AG09319 (cell line): Measurements from ENCODE around the gene NPIPA1.
"Not testable (repeated sequence)": the region's sequence is repeated elsewhere in the genome, so short reads cannot be mapped to it uniquely, and the experiment has no call there.

Experiments
- DNase-seq: peaks from one replicate; pipeline ENCODE4 v3.0.0-alpha.2; 2010; ENCODE audit warnings: low read depth; ENCODE audit errors: extremely low read depth

NPIPA1 gene

GRCh38 chr16:14937143-14937542, at the start of gene NPIPA1:
Gene NPIPA1, plus strand, starts transcription at chr16:14937443. Its CDS starts 0 bp downstream, at chr16:14937443.
- not testable (repeated sequence) for DNase-seq

- DNase-seq, result not testable (repeated sequence)
These were observed 45.1 kb upstream of the NPIPA1 start for GRCh38 chr16:14892111-14892510.

GRCh38 chr16:14895382-14895781, 41.9 kb upstream of the NPIPA1 start:
- not testable (repeated sequence) for DNase-seq

GRCh38 chr16:14896023-14896422, 41.2 kb upstream of the NPIPA1 start:
- not testable (repeated sequence) for DNase-seq

DNA sequence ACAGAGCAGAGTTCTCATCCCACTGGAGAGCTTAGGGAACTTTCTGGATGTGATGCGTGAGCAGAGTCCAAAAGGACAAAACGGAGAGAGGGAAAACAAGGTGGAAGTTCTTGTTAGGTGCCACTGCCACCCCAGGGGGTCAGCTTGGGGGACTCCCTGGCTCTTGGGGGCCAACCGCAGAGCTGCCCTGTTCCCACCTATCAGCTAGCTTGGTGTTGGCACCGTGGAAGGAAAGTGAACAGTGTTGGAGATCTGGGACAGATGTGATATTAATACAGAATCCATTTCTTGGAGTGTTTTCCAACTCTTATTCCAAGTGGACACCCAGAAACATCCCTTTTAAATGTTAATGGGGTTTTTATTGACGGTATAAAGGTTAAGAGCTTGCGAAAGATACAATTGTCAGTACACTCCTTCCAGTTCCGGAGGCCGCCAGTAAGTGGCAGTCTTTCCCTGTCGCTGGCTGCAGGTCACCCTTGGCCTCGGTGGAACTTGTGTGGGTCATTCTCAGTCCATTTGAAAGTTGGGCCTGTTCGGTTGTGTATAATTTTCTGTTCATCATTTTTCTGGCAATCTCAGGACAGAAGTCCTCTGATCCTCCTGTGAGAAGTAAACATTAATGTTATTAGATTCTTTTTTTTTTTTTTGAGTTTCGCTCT, 40.1 kb upstream of the NPIPA1 start:
- DNase-seq, result not testable (repeated sequence)

- not testable (repeated sequence) for DNase-seq
These were observed 39.1 kb upstream of the NPIPA1 start for GRCh38 chr16:14898162-14898561.

GRCh38 chr16:14903191-14903957, 33.9 kb upstream of the NPIPA1 start:
- not testable (repeated sequence) for DNase-seq

GRCh38 chr16:14909744-14910143, 27.5 kb upstream of the NPIPA1 start:
- not testable (repeated sequence) for DNase-seq

DNA sequence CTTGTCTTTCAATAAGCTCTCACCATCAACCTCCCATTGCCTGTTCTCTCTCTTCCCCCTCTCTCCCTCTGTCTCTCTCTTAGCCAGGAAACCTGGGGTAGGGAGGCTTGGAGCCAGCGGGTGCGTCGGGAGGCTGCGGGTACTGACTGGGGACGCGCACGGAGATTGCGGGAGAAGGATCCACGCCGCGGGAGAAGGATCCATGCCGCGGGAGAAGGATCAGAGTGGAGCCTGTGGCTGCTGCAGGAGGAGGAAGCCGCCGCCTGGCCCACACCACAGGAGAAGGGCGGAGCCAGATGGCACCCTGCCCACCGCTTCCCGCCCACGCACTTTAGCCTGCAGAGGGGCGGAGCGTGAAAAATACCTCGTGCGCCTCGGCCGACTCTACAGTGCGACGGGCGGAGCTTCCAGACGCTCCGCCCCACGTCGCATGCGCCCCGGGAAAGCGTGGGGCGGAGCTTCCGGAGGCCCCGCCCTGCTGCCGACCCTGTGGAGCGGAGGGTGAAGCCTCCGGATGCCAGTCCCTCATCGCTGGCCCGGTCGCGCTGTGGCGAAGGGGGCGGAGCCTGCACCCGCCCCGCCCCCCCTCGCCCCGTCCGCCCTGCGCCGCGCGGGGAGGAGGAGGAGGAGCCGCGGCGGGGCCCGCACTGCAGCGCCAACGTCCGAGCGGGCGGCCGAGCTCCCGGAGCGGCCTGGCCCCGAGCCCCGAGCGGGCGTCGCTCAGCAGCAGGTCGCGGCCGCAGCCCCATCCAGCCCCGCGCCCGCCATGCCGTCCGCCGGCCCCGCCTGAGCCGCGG, 26.2 kb upstream of the NPIPA1 start:
- not testable (repeated sequence) for DNase-seq

DNA sequence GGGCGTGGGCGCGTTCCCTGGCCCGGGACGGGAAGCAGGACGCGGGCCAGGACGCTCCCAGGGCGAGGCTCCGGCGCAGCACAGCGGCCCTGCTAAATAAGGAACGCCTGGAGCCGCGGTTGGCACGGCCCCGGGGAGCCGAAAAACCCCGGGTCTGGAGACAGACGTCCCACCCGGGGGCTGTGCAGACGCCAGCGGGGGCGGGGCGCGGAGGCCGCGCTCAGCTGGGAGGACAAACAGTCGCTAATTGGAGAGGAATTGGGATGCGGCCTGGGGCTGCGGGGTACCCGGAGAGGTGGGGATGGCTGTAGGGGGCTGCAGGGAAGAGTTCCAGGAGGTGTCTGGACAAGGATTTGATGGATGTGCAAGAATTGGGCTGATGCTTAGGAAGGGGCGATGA, 25.3 kb upstream of the NPIPA1 start:
- not testable (repeated sequence) for DNase-seq

- not testable (repeated sequence) for DNase-seq
These were observed 24.7 kb upstream of the NPIPA1 start for GRCh38 chr16:14912588-14912987.

DNA sequence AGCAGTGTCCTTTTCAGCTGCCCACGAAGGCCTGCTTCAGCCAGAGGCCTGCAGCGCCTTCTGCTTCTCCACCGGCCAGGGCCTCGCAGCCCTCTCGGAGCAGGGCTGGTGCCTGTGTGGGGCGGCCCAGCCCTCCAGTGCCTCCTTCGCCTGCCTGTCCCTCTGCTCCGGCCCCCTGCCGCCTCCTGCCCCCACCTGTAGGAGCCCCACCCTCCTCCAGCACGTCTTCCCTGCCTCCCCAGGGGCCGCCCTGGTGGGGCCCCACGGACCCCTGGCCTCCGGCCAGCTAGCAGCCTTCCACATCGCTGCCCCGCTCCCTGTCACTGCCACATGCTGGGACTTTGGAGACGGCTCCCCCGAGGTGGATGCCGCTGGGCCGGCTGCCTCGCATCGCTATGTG, 18.7 kb upstream of the NPIPA1 start:
- DNase-seq, result not testable (repeated sequence)

GRCh38 chr16:14919837-14920600, 17.2 kb upstream of the NPIPA1 start:
- DNase-seq, result not testable (repeated sequence)

DNA sequence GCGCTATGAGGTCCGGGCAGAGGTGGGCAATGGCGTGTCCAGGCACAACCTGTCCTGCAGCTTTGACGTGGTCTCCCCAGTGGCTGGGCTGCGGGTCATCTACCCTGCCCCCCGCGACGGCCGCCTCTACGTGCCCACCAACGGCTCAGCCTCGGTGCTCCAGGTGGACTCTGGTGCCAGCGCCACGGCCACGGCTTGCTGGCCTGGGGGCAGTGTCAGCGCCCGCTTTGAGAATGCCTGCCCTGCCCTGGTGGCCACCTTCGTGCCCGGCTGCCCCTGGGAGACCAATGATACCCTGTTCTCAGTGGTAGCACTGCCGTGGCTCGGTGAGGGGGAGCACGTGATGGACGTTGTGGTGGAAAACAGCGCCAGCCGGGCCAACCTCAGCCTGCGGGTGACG, 15.0 kb upstream of the NPIPA1 start:
- not testable (repeated sequence) for DNase-seq

DNA sequence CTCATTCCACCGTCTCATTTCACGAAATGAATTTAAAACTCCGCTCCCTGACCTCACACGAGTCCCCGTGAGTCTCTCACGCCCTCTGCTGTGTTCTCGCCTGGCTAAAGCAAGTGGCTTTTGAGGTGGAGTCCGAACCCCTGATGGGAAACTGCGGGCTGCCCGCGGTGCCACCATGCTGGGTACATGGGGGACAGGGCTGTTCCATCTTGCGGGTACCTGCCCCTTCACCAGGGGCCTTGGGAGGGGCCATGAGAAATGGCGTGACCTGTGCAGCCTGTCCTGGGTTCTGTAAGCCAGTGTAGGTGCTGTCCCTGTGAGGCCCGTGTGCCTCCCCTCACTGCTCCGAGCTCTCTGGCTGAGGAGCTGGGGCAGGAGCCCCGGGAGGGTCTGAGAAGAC, 14.3 kb upstream of the NPIPA1 start:
- DNase-seq, result not testable (repeated sequence)

- not testable (repeated sequence) for DNase-seq
These were observed 13.7 kb upstream of the NPIPA1 start for GRCh38 chr16:14923394-14924088.

GRCh38 chr16:14924359-14924758, 12.9 kb upstream of the NPIPA1 start:
- DNase-seq, result not testable (repeated sequence)

DNA sequence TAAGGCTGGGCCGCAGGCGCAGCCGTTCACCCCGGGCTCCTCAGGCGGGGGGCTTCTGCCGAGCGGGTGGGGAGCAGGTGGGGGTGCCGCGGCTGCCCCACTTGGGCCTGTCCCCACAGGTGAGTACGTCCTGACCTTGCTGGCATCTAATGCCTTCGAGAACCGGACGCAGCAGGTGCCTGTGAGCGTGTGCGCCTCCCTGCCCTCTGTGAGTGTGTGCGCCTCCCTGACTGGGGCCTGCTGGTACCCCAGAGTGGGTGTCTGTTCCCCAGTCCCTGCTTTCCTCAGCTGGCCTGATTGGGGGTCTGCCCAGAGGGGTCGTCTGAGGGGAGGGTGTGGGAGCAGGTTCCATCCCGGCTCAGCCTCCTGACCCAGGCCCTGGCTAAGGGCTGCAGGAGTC, 12.3 kb upstream of the NPIPA1 start:
- DNase-seq, result not testable (repeated sequence)

- not testable (repeated sequence) for DNase-seq
These were observed 9.1 kb upstream of the NPIPA1 start for GRCh38 chr16:14928064-14928714.

DNA sequence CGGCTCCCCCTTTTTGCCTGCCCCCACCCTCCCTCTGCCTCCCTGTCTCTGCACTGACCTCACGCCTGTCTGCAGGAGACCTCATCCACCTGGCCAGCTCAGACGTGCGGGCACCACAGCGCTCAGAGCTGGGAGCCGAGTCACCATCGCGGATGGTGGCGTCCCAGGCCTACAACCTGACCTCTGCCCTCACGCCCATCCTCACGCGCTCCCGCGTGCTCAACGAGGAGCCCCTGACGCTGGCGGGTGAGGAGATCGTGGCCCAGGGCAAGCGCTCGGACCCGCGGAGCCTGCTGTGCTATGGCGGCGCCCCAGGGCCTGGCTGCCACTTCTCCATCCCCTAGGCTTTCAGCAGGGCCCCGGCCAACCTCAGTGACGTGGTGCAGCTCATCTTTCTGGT, 8.1 kb upstream of the NPIPA1 start:
- not testable (repeated sequence) for DNase-seq
